Panc1 (cell line): ENCODE measurements around the gene SH3TC1.

Experiments
- POLR2AphosphoS5 ChIP-seq: IDR thresholded peaks from 2 replicates; pipeline ENCODE4 v1.6.1; 2012; ENCODE audit warnings: mild to moderate bottlenecking, low read depth, low read length, moderate library complexity
- SIN3A ChIP-seq: IDR thresholded peaks from 2 replicates; pipeline ENCODE4 v1.6.1; 2012; ENCODE audit warnings: low read depth, mild to moderate bottlenecking, low read length, moderate library complexity, borderline replicate concordance; ENCODE audit not compliant: insufficient read depth
- TF ChIP-seq, protein P1 (sequence below): fragments of 450-650 bp; IDR thresholded peaks from 2 replicates; pipeline ENCODE4 v1.5.1; 2017; ENCODE audit warnings: mild to moderate bottlenecking
- TF ChIP-seq, protein P2 (sequence below), 2 experiments: IDR thresholded peaks; 2 replicates each; pipeline ENCODE4 v1.6.1; 2011 to 2012; ENCODE audit warnings: low read depth in 2 of 2, control low read depth in 1 of 2, low read length in 1 of 2, mild to moderate bottlenecking in 1 of 2, moderate library complexity in 1 of 2; ENCODE audit not compliant: insufficient read depth in 1 of 2

GRCh38 chr4:8227771-8228318 is 28.8 kb downstream of the SH3TC1 start:
- TF ChIP-seq, protein P1, sequence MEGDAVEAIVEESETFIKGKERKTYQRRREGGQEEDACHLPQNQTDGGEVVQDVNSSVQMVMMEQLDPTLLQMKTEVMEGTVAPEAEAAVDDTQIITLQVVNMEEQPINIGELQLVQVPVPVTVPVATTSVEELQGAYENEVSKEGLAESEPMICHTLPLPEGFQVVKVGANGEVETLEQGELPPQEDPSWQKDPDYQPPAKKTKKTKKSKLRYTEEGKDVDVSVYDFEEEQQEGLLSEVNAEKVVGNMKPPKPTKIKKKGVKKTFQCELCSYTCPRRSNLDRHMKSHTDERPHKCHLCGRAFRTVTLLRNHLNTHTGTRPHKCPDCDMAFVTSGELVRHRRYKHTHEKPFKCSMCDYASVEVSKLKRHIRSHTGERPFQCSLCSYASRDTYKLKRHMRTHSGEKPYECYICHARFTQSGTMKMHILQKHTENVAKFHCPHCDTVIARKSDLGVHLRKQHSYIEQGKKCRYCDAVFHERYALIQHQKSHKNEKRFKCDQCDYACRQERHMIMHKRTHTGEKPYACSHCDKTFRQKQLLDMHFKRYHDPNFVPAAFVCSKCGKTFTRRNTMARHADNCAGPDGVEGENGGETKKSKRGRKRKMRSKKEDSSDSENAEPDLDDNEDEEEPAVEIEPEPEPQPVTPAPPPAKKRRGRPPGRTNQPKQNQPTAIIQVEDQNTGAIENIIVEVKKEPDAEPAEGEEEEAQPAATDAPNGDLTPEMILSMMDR = no peak
- TF ChIP-seq, protein P2, sequence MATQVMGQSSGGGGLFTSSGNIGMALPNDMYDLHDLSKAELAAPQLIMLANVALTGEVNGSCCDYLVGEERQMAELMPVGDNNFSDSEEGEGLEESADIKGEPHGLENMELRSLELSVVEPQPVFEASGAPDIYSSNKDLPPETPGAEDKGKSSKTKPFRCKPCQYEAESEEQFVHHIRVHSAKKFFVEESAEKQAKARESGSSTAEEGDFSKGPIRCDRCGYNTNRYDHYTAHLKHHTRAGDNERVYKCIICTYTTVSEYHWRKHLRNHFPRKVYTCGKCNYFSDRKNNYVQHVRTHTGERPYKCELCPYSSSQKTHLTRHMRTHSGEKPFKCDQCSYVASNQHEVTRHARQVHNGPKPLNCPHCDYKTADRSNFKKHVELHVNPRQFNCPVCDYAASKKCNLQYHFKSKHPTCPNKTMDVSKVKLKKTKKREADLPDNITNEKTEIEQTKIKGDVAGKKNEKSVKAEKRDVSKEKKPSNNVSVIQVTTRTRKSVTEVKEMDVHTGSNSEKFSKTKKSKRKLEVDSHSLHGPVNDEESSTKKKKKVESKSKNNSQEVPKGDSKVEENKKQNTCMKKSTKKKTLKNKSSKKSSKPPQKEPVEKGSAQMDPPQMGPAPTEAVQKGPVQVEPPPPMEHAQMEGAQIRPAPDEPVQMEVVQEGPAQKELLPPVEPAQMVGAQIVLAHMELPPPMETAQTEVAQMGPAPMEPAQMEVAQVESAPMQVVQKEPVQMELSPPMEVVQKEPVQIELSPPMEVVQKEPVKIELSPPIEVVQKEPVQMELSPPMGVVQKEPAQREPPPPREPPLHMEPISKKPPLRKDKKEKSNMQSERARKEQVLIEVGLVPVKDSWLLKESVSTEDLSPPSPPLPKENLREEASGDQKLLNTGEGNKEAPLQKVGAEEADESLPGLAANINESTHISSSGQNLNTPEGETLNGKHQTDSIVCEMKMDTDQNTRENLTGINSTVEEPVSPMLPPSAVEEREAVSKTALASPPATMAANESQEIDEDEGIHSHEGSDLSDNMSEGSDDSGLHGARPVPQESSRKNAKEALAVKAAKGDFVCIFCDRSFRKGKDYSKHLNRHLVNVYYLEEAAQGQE (IDR thresholded peaks at IDR 0.05; ENCODE audit: insufficient read depth in 1 of 2, low read depth in 2 of 2, low read length in 1 of 2) = no peak
- TF ChIP-seq SIN3A (no peak), POLR2AphosphoS5 (no peak)
